ENCODE results near the gene KCNK3.

Gene KCNK3

DNA sequence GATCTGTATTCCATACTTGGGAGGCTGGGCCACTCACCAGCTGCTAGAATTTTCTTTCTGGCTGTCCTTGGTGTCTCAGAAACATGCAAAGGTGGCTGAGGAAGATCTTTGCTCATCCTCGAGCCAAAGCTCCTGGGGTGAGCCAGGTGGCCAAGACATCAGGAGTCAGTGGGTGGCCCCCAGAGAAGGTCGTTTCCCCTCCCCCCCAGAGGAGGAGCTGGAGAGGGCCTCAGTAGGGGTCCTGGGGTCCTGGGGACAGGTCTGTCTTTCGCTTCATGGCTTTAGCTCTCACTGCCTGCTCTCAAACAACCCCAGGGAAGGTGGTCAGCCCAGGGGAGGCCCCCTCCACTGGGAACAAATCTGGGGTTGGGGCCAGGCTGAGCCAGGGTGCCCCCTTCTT lies 13.6 kb downstream of the KCNK3 start:
- DNase-seq = no peak
- H3K4me1 ChIP-seq = peaks cover 39% of the 10 kb centered on the region
- peaks cover 5% of the 10 kb centered on the region; the same call in 1 of the 2 replicates for H3K36me3 ChIP-seq
- TF ChIP-seq CTCF (IDR thresholded peaks at IDR 0.05; ENCODE audit: low read depth, low read length) = no peak
- H3K4me3 ChIP-seq (ENCODE audit: low read depth, low read length) = no peak overlapping the region
- H3K9me3 ChIP-seq = no peaks in the 10 kb centered on the region
- H3K27me3 ChIP-seq = no peaks in the 10 kb centered on the region

- Histone ChIP-seq H3K4me3 (ENCODE audit: low read depth, low read length) (no peak overlapping the region), H3K27me3 (no peaks in the 10 kb centered on the region), H3K4me1 (peaks cover 39% of the 10 kb centered on the region), H3K9me3 (no peaks in the 10 kb centered on the region), H3K36me3 (peaks cover 5% of the 10 kb centered on the region; the same call in 1 of the 2 replicates)
- no peak for DNase-seq
- no peak for TF ChIP-seq CTCF (IDR thresholded peaks at IDR 0.05; ENCODE audit: low read depth, low read length)
These were observed 14.3 kb downstream of the KCNK3 start for GRCh38 chr2:26706616-26707473.

- no peak overlapping the region for H3K4me3 ChIP-seq (ENCODE audit: low read depth, low read length)
- H3K4me1 ChIP-seq = peaks cover 41% of the 10 kb centered on the region
- no peaks in the 10 kb centered on the region for H3K27me3 ChIP-seq
- H3K36me3 ChIP-seq = peaks cover 5% of the 10 kb centered on the region; the same call in 1 of the 2 replicates
- no peak for DNase-seq
- H3K9me3 ChIP-seq = no peaks in the 10 kb centered on the region
- no peak for TF ChIP-seq CTCF (IDR thresholded peaks at IDR 0.05; ENCODE audit: low read depth, low read length)
These were observed 15.2 kb downstream of the KCNK3 start for GRCh38 chr2:26707747-26708146.

GRCh38 chr2:26708457-26708856 lies 15.9 kb downstream of the KCNK3 start:
- no peak for TF ChIP-seq CTCF (IDR thresholded peaks at IDR 0.05; ENCODE audit: low read depth, low read length)
- H3K4me3 ChIP-seq (ENCODE audit: low read depth, low read length) = no peak overlapping the region
- DNase-seq = no peak
- no peaks in the 10 kb centered on the region for H3K9me3 ChIP-seq
- peaks cover 5% of the 10 kb centered on the region; the same call in 1 of the 2 replicates for H3K36me3 ChIP-seq
- H3K4me1 ChIP-seq = peaks cover 46% of the 10 kb centered on the region
- H3K27me3 ChIP-seq = no peaks in the 10 kb centered on the region

DNA sequence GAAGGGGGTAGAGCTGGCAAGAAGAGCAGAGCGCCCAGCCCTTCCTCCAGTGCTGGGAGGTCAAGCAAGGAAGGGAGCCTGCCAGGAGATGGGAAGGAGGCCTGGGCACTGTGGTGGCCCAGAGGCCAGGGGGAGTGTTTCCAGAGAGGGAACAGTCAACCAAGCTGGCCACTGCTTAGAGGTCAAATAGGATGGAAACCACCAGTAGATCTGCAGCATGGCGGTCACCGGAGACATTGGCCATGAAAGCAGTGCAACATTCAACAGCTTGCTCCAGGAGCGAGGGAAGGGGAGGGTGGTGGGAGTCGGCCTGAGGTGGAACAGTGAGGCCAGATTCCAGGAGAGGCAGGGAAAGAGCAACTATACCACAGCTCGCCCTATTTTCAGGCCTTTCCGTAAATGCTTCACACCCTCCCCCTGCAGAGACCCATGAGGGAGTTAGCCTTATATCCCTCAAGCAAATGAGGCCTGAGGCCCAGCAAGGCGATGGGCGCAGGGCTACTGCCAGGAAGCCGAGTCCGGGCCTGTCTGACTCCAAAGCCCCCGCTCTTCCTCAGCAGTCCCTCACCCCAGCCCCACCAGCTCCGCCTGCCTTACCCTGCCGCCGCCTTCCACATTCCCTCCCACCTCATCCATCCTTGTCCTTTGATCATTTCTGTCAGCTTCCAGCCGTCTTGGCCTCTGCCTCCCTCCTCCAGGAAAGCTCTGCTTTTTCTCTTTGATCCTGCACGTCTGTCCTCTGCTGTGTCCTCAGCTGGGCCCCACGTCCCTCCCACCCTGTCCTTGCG lies 17.0 kb downstream of the KCNK3 start:
- no peak overlapping the region for H3K4me3 ChIP-seq (ENCODE audit: low read depth, low read length)

More for the DNA sequence above, 17.0 kb downstream of the KCNK3 start:
- Histone ChIP-seq H3K4me1 (peaks cover 44% of the 10 kb centered on the region), H3K36me3 (peaks cover under 1% of the 10 kb centered on the region; the same call in 1 of the 2 replicates), H3K9me3 (no peaks in the 10 kb centered on the region), H3K27me3 (no peaks in the 10 kb centered on the region)
- TF ChIP-seq CTCF (IDR thresholded peaks at IDR 0.05; ENCODE audit: low read depth, low read length) = no peak
- no peak for DNase-seq
